H9 (cell line): ENCODE data around the gene LNPEP. TPM values are rescaled to one million over a fixed set of nuclear protein-coding genes. Genes with fewer than 3 reads are reported as not detected.

Experiments
- DNase-seq: peaks from one replicate; pipeline ENCODE4 v3.0.0-alpha.2; 2017
- H2AFZ ChIP-seq: one replicate; pipeline ENCODE4 v1.6.1; 2013; ENCODE audit warnings: mild to moderate bottlenecking, low read length, control low read depth, moderate library complexity
- H2AK5ac ChIP-seq: 2 replicates; pipeline ENCODE4 v1.6.1; 2013; ENCODE audit warnings: low read length, control low read depth, mixed read lengths; ENCODE audit not compliant: insufficient read length
- H2BK120ac ChIP-seq: one replicate; pipeline ENCODE4 v1.6.1; 2013; ENCODE audit warnings: low read depth, mild to moderate bottlenecking, low read length, control low read depth, inconsistent platforms; ENCODE audit not compliant: poor library complexity, severe bottlenecking
- H2BK12ac ChIP-seq: 2 replicates; pipeline ENCODE4 v1.6.1; 2013; ENCODE audit warnings: low read length, control low read depth, mixed read lengths, low read depth; ENCODE audit not compliant: insufficient read length
- H2BK15ac ChIP-seq: 2 replicates; pipeline ENCODE4 v1.6.1; 2013; ENCODE audit warnings: low read depth, low read length, control low read depth
- H2BK20ac ChIP-seq: one replicate; pipeline ENCODE4 v1.6.1; 2013; ENCODE audit warnings: low read depth, mild to moderate bottlenecking, low read length, control low read depth, inconsistent platforms; ENCODE audit not compliant: poor library complexity, severe bottlenecking
- H2BK5ac ChIP-seq: 2 replicates; pipeline ENCODE4 v1.6.1; 2013; ENCODE audit warnings: low read length, control low read depth, mixed read lengths; ENCODE audit not compliant: insufficient read length
- H3K14ac ChIP-seq: 2 replicates; pipeline ENCODE4 v1.6.1; 2013; ENCODE audit warnings: low read length, control low read depth; ENCODE audit not compliant: insufficient read depth
- H3K18ac ChIP-seq: 2 replicates; pipeline ENCODE4 v1.6.1; 2013; ENCODE audit warnings: low read depth, mild to moderate bottlenecking, mixed read lengths, low read length, control low read depth; ENCODE audit not compliant: insufficient read length
- H3K23ac ChIP-seq: 2 replicates; pipeline ENCODE4 v1.6.1; 2013; ENCODE audit warnings: low read length, control low read depth, mixed read lengths, low read depth; ENCODE audit not compliant: insufficient read length
- H3K23me2 ChIP-seq: 2 replicates; pipeline ENCODE4 v1.6.1; 2013; ENCODE audit warnings: low read depth, mild to moderate bottlenecking, mixed read lengths, low read length, control low read depth; ENCODE audit not compliant: insufficient read length, poor library complexity, severe bottlenecking
- H3K27ac ChIP-seq: 2 replicates; pipeline ENCODE4 v1.5.1; 2013; ENCODE audit warnings: low read length, control low read depth, mixed read lengths, low read depth; ENCODE audit not compliant: insufficient read length
- H3K27me3 ChIP-seq: 2 replicates; pipeline ENCODE4 v1.6.1; 2013; ENCODE audit warnings: low read length, control low read depth, inconsistent platforms; ENCODE audit not compliant: insufficient read depth
- H3K4ac ChIP-seq: 2 replicates; pipeline ENCODE4 v1.6.1; 2013; ENCODE audit warnings: low read depth, mild to moderate bottlenecking, control low read depth, inconsistent platforms, low read length, moderate library complexity
- H3K4me1 ChIP-seq: 2 replicates; pipeline ENCODE4 v1.6.1; 2013; ENCODE audit warnings: low read length, control low read depth, inconsistent platforms; ENCODE audit not compliant: insufficient read depth
- H3K4me2 ChIP-seq: 2 replicates; pipeline ENCODE4 v1.6.1; 2013; ENCODE audit warnings: low read length, control low read depth, mixed read lengths; ENCODE audit not compliant: insufficient read length, insufficient read depth
- H3K56ac ChIP-seq: 2 replicates; pipeline ENCODE4 v1.6.1; 2013; ENCODE audit warnings: low read depth, mild to moderate bottlenecking, mixed read lengths, low read length, control low read depth; ENCODE audit not compliant: insufficient read length
- H3K79me1 ChIP-seq: 2 replicates; pipeline ENCODE4 v1.6.1; 2013; ENCODE audit warnings: low read depth, mild to moderate bottlenecking, moderate library complexity, low read length, control low read depth, inconsistent platforms; ENCODE audit not compliant: insufficient read depth, poor library complexity, severe bottlenecking
- H3K79me2 ChIP-seq: 2 replicates; pipeline ENCODE4 v1.6.1; 2013; ENCODE audit warnings: low read length, control low read depth, inconsistent platforms; ENCODE audit not compliant: insufficient read depth
- H3K9ac ChIP-seq: 2 replicates; pipeline ENCODE4 v1.6.1; 2013; ENCODE audit warnings: low read length, control low read depth, mixed read lengths; ENCODE audit not compliant: insufficient read length; ENCODE audit errors: extremely low read depth
- H3K9me3 ChIP-seq: one replicate; pipeline ENCODE4 v1.6.1; 2013; ENCODE audit warnings: low read depth, low read length, inconsistent platforms; ENCODE audit not compliant: control insufficient read depth
- H3T11ph ChIP-seq: one replicate; pipeline ENCODE4 v1.6.1; 2013; ENCODE audit warnings: mild to moderate bottlenecking, low read length, control low read depth, inconsistent platforms
- H4K20me1 ChIP-seq: one replicate; pipeline ENCODE4 v1.6.1; 2013; ENCODE audit not compliant: control insufficient read depth, insufficient read length, insufficient read depth
- H4K5ac ChIP-seq: 2 replicates; pipeline ENCODE4 v1.6.1; 2013; ENCODE audit warnings: low read depth, mild to moderate bottlenecking, mixed read lengths, low read length, control low read depth; ENCODE audit not compliant: insufficient read length
- H4K8ac ChIP-seq: replicated peaks from 2 replicates; pipeline ENCODE4 v1.6.1; 2013; ENCODE audit warnings: low read length, control low read depth, mixed read lengths, low read depth; ENCODE audit not compliant: insufficient read length
- H4K91ac ChIP-seq: 2 replicates; pipeline ENCODE4 v1.6.1; 2013; ENCODE audit warnings: low read depth, mild to moderate bottlenecking, moderate library complexity, mixed read lengths, low read length, control low read depth; ENCODE audit not compliant: insufficient read length
- H3K27ac Mint-ChIP-seq, 3 experiments: 2 replicates in 2 of 3; 3 replicates in 1 of 3; pipeline ENCODE4 v1.8.0; 2020 to 2021; ENCODE audit warnings: mixed read lengths in 3 of 3, mild to moderate bottlenecking in 1 of 3, moderate library complexity in 1 of 3
- H3K27me3 Mint-ChIP-seq: 2 replicates; pipeline ENCODE4 v1.8.0; 2021; ENCODE audit warnings: low read depth, mild to moderate bottlenecking, moderate library complexity, mixed read lengths
- H3K36me3 Mint-ChIP-seq, 3 experiments: 2 replicates in 2 of 3; 3 replicates in 1 of 3; pipeline ENCODE4 v1.8.0; 2020 to 2021; ENCODE audit warnings: low read depth in 3 of 3, mixed read lengths in 3 of 3; ENCODE audit not compliant: insufficient read depth in 1 of 3
- H3K4me1 Mint-ChIP-seq, 2 experiments: 2 replicates each; pipeline ENCODE4 v1.8.0; 2020; ENCODE audit warnings: mixed read lengths in 2 of 2
- H3K4me3 Mint-ChIP-seq, 2 experiments: 2 replicates in 1 of 2; 3 replicates in 1 of 2; pipeline ENCODE4 v1.8.0; 2020 to 2021; ENCODE audit warnings: mild to moderate bottlenecking in 2 of 2, mixed read lengths in 2 of 2, moderate library complexity in 1 of 2
- H3K9me3 Mint-ChIP-seq, 2 experiments: 2 replicates in 1 of 2; 3 replicates in 1 of 2; pipeline ENCODE4 v1.8.0; 2020; ENCODE audit warnings: mild to moderate bottlenecking in 2 of 2, mixed read lengths in 2 of 2, moderate library complexity in 1 of 2
- WGBS: extraction: QIAGEN DNeasy Blood & Tissue Kit; methylation state at CpG from one replicate; pipeline ENCODE4 v1.1.7; 2013; ENCODE audit warnings: missing lambda C conversion rate, low lambda C conversion rate, mixed read lengths; ENCODE audit not compliant: insufficient read length; ENCODE audit errors: extremely low coverage; 5-methylcytosine and 5-hydroxymethylcytosine counted together
- total RNA-seq: library from RNA; stranded (reverse); gene quantifications from 2 replicates; pipeline ENCODE4 v1.2.1, GENCODE V29; 2021
- TF ChIP-seq, protein P1 (sequence below): fragments of 200-600 bp; sonication (generic); conservative IDR thresholded peaks from 3 replicates; pipeline ENCODE4 v1.8.0; 2021; ENCODE audit warnings: antibody characterized with exemption, mild to moderate bottlenecking

Gene LNPEP
- total RNA-seq, 1 experiment from 2014 or later, result 4.1 TPM

DNA sequence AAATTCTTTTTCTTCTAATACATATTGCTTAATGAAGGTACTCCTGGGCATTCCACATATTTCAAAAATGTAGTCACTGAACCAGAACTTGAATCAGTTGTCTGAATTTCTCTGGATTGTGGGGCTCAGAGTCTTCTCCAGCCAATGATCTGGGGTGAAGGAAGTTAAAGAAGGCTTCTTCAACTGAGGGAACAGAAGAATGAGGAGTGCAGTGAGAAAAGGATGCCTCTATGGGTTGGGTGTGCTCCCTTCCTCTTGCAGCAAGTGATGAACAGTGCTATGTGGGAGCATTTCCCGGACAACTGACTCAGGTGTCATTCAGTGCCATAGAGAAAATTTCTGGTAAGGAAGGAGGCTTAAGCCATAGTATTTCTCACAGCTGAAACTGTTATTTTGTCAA is 7.9 kb downstream of the LNPEP start:
- H3K27me3 ChIP-seq, result no peaks in the 10 kb centered on the region
- no peaks in the 10 kb centered on the region for H3K23me2 ChIP-seq
- no peak overlapping the region for H3T11ph ChIP-seq
- no peaks in the 10 kb centered on the region for H3K4me1 ChIP-seq
- H4K5ac ChIP-seq, result no peak overlapping the region
- no peak overlapping the region for H2BK12ac ChIP-seq
- no peak overlapping the region for H3K4me2 ChIP-seq
- H3K14ac ChIP-seq, result no peak overlapping the region
- no peak overlapping the region for H2AFZ ChIP-seq
- DNase-seq, result no peak
- H3K23ac ChIP-seq, result no peak overlapping the region
- no peak overlapping the region for H3K56ac ChIP-seq
- no peak overlapping the region for H2BK5ac ChIP-seq
- H3K9ac ChIP-seq, result no peak overlapping the region
- no peak overlapping the region for H3K27ac ChIP-seq
- H3K9me3 ChIP-seq, result no peaks in the 10 kb centered on the region
- no peak overlapping the region for H4K8ac ChIP-seq
- no peak overlapping the region for H3K27ac Mint-ChIP-seq
- no peaks in the 10 kb centered on the region for H3K36me3 Mint-ChIP-seq
- peaks cover 7 to 10% of the 10 kb centered on the region in 2 experiments for H3K4me1 Mint-ChIP-seq
- no peak overlapping the region for H2BK15ac ChIP-seq
- no peak overlapping the region for H3K4ac ChIP-seq
- no peaks in the 10 kb centered on the region for H4K20me1 ChIP-seq
- no peak overlapping the region for H3K4me3 Mint-ChIP-seq
- no peak overlapping the region for H2BK120ac ChIP-seq
- H3K27me3 Mint-ChIP-seq, result no peaks in the 10 kb centered on the region
- H3K79me1 ChIP-seq, result no peaks in the 10 kb centered on the region
- no peaks in the 10 kb centered on the region for H3K9me3 Mint-ChIP-seq
- TF ChIP-seq, protein P1, sequence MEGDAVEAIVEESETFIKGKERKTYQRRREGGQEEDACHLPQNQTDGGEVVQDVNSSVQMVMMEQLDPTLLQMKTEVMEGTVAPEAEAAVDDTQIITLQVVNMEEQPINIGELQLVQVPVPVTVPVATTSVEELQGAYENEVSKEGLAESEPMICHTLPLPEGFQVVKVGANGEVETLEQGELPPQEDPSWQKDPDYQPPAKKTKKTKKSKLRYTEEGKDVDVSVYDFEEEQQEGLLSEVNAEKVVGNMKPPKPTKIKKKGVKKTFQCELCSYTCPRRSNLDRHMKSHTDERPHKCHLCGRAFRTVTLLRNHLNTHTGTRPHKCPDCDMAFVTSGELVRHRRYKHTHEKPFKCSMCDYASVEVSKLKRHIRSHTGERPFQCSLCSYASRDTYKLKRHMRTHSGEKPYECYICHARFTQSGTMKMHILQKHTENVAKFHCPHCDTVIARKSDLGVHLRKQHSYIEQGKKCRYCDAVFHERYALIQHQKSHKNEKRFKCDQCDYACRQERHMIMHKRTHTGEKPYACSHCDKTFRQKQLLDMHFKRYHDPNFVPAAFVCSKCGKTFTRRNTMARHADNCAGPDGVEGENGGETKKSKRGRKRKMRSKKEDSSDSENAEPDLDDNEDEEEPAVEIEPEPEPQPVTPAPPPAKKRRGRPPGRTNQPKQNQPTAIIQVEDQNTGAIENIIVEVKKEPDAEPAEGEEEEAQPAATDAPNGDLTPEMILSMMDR, result no peak
- H2BK20ac ChIP-seq, result no peak overlapping the region
- no peaks in the 10 kb centered on the region for H3K79me2 ChIP-seq
- H3K18ac ChIP-seq, result no peak overlapping the region
- WGBS, result no CpG with 5 or more reads among the region's 1 CpG
- no peak overlapping the region for H2AK5ac ChIP-seq
- no peak overlapping the region for H4K91ac ChIP-seq
